Activated T-helper 9 cell treated with anti-CD3 and anti-CD28 coated beads, Interleukin-2, amount 50 U/mL, for 16 hours (primary cell): ENCODE data around the gene CDC42EP1.
A peak's percentile ranks its signal among the peaks of the same experiment; 100 is the strongest.
"Not testable (repeated sequence)": the region's sequence is repeated elsewhere in the genome, so short reads cannot be mapped to it uniquely, and the experiment has no call there.

ENCODE experiments used
- DNase-seq: peaks from one replicate; pipeline ENCODE4 v3.0.0-alpha.2; 2020; ENCODE audit warnings: low read depth

CDC42EP1 gene

GRCh38 chr22:37581504-37581903, 21.2 kb downstream of the CDC42EP1 start:
- DNase-seq, result no peak

- no peak for DNase-seq
Measured at GRCh38 chr22:37582526-37582925, 22.2 kb downstream of the CDC42EP1 start.

GRCh38 chr22:37588546-37589215, 28.4 kb downstream of the CDC42EP1 start:
- DNase-seq, result no peak

- DNase-seq, result no peak
Measured at GRCh38 chr22:37589636-37590035, 29.4 kb downstream of the CDC42EP1 start.

GRCh38 chr22:37591081-37591480, 30.8 kb downstream of the CDC42EP1 start:
- DNase-seq, result not testable (repeated sequence)

- no peak for DNase-seq
Measured at GRCh38 chr22:37591823-37592404, 31.6 kb downstream of the CDC42EP1 start.

GRCh38 chr22:37594237-37594636, 34.0 kb downstream of the CDC42EP1 start:
- no peak for DNase-seq

GRCh38 chr22:37599153-37599552, 38.9 kb downstream of the CDC42EP1 start:
- DNase-seq, result no peak

GRCh38 chr22:37601203-37601539, 40.9 kb downstream of the CDC42EP1 start:
- DNase-seq, result no peak

GRCh38 chr22:37601540-37602442, 41.5 kb downstream of the CDC42EP1 start:
- DNase-seq, result no peak

- not testable (repeated sequence) for DNase-seq
Measured at GRCh38 chr22:37602546-37603277, 42.4 kb downstream of the CDC42EP1 start.

- DNase-seq, result no peak
Measured at GRCh38 chr22:37604074-37604473, 43.8 kb downstream of the CDC42EP1 start.

- DNase-seq, result peak; percentile 34
Measured at GRCh38 chr22:37604875-37605274, 44.6 kb downstream of the CDC42EP1 start.

- peak; percentile 91 for DNase-seq
Measured at GRCh38 chr22:37607010-37607934, 47.0 kb downstream of the CDC42EP1 start.

- no peak for DNase-seq
Measured at GRCh38 chr22:37607935-37608476, 47.7 kb downstream of the CDC42EP1 start.

GRCh38 chr22:37608477-37609239, 48.4 kb downstream of the CDC42EP1 start, which contains the start of gene GGA1:
GGA1 (plus strand) TSS chr22:37608834; CDS start chr22:37608861, 27 bp downstream.
- DNase-seq, result peak; percentile 94

GRCh38 chr22:37609240-37610152, 49.2 kb downstream of the CDC42EP1 start:
- DNase-seq, result no peak

- not testable (repeated sequence) for DNase-seq
Measured at GRCh38 chr22:37610153-37610475, 49.8 kb downstream of the CDC42EP1 start.
